Activated naive CD8-positive, alpha-beta T cell treated with anti-CD3 and anti-CD28 coated beads, Interleukin-2, amount 10 ng/mL, durations not matched to agents 7 days and 5 days (primary cell): Measurements from ENCODE around the gene SEPTIN5. TPM values are rescaled to one million over a fixed set of nuclear protein-coding genes. Genes with fewer than 3 reads are reported as not detected.
"Not testable (repeated sequence)": the region's sequence is repeated elsewhere in the genome, so short reads cannot be mapped to it uniquely, and the experiment has no call there.

ENCODE experiments used
- ATAC-seq: fragments of 150-1000 bp; cut with Tn5 transposase; one replicate; pipeline ENCODE4 v1.10.0; 2021; ENCODE audit warnings: low read depth, moderate library complexity
- POLR2A ChIA-PET: fragments of 350-600 bp; sonication (Branson Sonifier 250); formaldehyde crosslinking; loops from one replicate; lab custom pipeline; 2021; ENCODE audit warnings: antibody characterized with exemption; lab: Charles Lee
- DNase-seq: peaks from one replicate; pipeline ENCODE4 v3.0.0; 2021
- H3K27ac Mint-ChIP-seq: one replicate; pipeline ENCODE4 v1.8.0; 2022; ENCODE audit warnings: mild to moderate bottlenecking, mixed read lengths
- H3K27me3 Mint-ChIP-seq: one replicate; pipeline ENCODE4 v1.8.0; 2022; ENCODE audit warnings: mild to moderate bottlenecking, moderate library complexity, mixed read lengths
- H3K36me3 Mint-ChIP-seq: one replicate; pipeline ENCODE4 v1.8.0; 2021; ENCODE audit warnings: mild to moderate bottlenecking, mixed read lengths
- H3K4me1 Mint-ChIP-seq: one replicate; pipeline ENCODE4 v1.8.0; 2021; ENCODE audit warnings: mixed read lengths
- H3K4me3 Mint-ChIP-seq: one replicate; pipeline ENCODE4 v1.8.0; 2022; ENCODE audit warnings: mild to moderate bottlenecking, moderate library complexity, mixed read lengths
- H3K9me3 Mint-ChIP-seq: one replicate; pipeline ENCODE4 v1.8.0; 2021; ENCODE audit warnings: mixed read lengths
- total RNA-seq, 2 experiments: library from RNA; stranded (reverse); gene quantifications; one replicate each; pipeline ENCODE4 v1.2.3, GENCODE V29; 2021

SEPTIN5 gene
- total RNA-seq, 2 experiments from 2014 or later: not detected

DNA sequence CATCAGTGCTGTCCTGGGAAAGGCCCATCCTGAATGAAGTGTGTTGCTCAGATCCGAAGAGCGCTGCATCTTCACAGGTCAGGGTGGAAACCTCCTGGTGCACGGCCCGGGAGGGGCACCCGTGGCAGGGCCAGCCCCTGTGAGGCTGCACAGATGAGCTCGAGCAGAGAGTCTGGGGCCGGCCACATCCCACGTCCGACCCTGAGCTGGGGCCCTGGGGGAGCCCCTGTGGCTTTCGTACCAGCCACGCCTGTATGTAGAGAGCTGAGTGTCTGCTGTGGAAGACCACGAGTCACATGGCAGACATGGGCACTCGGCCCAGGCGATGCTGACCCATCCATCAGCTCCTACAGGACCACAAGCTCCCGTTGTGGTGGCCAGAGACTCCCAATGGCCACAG lies 24.9 kb upstream of the SEPTIN5 start:
- Mint-ChIP-seq H3K4me3 (no peak overlapping the region), H3K27ac (no peak overlapping the region), H3K9me3 (no peaks in the 10 kb centered on the region), H3K27me3 (peaks cover 6% of the 10 kb centered on the region), H3K4me1 (no peaks in the 10 kb centered on the region), H3K36me3 (no peaks in the 10 kb centered on the region)
- ATAC-seq (no peak), DNase-seq (no peak)
- POLR2A ChIA-PET: no interaction called here

GRCh38 chr22:19691007-19691720 lies 23.1 kb upstream of the SEPTIN5 start:
- ATAC-seq (no peak), DNase-seq (no peak)
- H3K27me3 Mint-ChIP-seq: peaks cover 4% of the 10 kb centered on the region
- H3K36me3 Mint-ChIP-seq: no peaks in the 10 kb centered on the region
- H3K4me3 Mint-ChIP-seq: no peak overlapping the region
- no peaks in the 10 kb centered on the region for H3K4me1 Mint-ChIP-seq
- H3K9me3 Mint-ChIP-seq: no peaks in the 10 kb centered on the region
- no peak overlapping the region for H3K27ac Mint-ChIP-seq
- POLR2A ChIA-PET: no interaction called here

DNA sequence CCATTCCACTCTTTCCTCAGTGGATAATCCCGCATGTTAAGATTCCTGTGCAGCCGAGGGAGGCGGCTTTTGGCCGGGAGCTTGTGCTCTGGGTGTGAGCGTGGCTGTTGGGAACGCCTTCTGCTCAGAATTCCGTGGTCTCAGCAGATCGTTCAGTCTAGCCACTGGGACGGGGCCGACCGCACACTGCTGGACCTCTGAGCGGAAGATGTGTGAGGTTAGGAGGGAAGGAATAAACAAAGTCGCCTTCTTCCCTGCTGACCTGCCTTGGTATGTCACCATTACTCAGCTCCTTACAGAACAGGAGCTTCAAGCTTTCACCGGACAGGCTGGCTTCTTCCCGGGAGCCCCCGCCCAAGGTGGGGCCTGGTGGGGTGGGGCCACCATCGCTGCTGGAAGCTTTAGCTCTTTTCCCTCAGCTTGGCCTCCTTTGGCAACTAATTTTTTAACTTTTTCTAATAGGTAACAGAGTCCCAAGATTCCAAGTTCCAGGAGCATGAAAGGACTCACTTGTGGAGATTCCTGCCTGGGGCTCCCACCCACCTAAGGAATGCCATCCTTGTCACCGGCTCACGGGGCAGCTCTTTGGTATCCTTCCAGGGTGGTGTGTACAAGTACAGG lies 22.5 kb upstream of the SEPTIN5 start:
- Mint-ChIP-seq H3K27ac (no peak overlapping the region), H3K4me3 (no peak overlapping the region), H3K4me1 (no peaks in the 10 kb centered on the region), H3K9me3 (no peaks in the 10 kb centered on the region), H3K27me3 (peaks cover 3% of the 10 kb centered on the region), H3K36me3 (no peaks in the 10 kb centered on the region)
- no peak for DNase-seq
- POLR2A ChIA-PET: no interaction called here
- ATAC-seq: no peak

- peaks cover 4% of the 10 kb centered on the region for H3K27me3 Mint-ChIP-seq
- H3K4me3 Mint-ChIP-seq: no peak overlapping the region
- H3K36me3 Mint-ChIP-seq: no peaks in the 10 kb centered on the region
- no peaks in the 10 kb centered on the region for H3K9me3 Mint-ChIP-seq
- no peak for ATAC-seq
- no peak for DNase-seq
- no peak overlapping the region for H3K27ac Mint-ChIP-seq
- H3K4me1 Mint-ChIP-seq: no peaks in the 10 kb centered on the region
- POLR2A ChIA-PET: no interaction called here
Observed at GRCh38 chr22:19693581-19693980, 20.7 kb upstream of the SEPTIN5 start.

DNA sequence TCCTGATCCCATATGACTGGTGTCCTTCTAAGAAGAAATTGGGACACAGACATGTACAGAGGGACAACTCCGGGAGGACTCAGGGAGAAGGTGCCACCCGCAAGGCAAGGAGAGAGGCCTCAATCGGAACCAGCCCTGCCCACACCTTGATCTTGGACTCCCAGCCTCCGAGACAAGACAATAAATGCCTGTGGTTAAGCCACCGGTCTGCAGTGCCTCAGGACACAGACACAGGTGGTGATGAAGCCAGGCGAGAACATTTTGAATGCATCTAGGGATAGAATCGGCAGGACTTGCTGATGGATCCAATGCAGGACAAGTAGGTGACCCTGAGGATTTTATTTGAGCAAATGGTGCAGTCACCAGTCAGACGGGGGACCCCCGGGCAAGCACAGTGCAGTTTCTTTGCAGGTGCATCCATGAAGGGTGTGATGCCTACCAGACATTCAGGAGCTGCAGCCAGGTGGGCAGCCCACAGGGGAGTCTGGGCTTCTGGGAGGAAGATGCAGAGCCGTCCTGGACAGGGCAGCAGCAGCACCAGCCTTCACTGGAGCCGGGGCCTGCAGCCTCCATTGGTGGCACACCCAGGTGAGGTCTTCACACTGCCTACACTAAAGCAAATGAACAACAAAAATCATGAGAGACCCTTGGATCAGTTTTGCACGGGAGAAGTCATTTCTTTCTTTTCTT lies 20.2 kb upstream of the SEPTIN5 start:
- peaks cover 4% of the 10 kb centered on the region for H3K27me3 Mint-ChIP-seq
- POLR2A ChIA-PET: no interaction called here
- no peaks in the 10 kb centered on the region for H3K4me1 Mint-ChIP-seq
- H3K9me3 Mint-ChIP-seq: no peaks in the 10 kb centered on the region
- DNase-seq (no peak), ATAC-seq (no peak)
- H3K4me3 Mint-ChIP-seq: no peak overlapping the region
- no peak overlapping the region for H3K27ac Mint-ChIP-seq
- no peaks in the 10 kb centered on the region for H3K36me3 Mint-ChIP-seq

DNA sequence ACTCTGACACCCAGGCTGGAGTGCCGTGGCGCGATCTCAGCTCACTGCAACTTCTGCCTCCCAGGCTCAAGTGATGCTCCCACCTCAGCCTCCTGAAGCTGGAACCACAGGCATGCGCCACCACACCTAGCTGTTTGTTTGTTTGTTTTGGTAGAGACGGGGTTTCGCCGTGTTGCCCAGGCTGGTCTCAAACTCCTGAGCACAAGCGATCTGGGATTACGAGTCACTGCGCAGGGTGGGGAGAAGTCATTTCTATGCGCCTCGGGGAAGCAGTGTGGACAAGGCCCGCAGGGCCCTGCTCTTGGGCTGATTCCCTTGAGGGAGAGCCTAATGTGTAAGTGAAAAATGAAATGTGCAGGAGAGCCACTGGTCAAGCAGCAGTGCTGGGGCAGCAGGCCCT lies 19.6 kb upstream of the SEPTIN5 start:
- H3K4me3 Mint-ChIP-seq: no peak overlapping the region
- ATAC-seq (no peak), DNase-seq (no peak)
- no peaks in the 10 kb centered on the region for H3K9me3 Mint-ChIP-seq
- H3K36me3 Mint-ChIP-seq: no peaks in the 10 kb centered on the region
- no peaks in the 10 kb centered on the region for H3K4me1 Mint-ChIP-seq
- peaks cover 4% of the 10 kb centered on the region for H3K27me3 Mint-ChIP-seq
- no peak overlapping the region for H3K27ac Mint-ChIP-seq
- POLR2A ChIA-PET: no interaction called here

GRCh38 chr22:19696504-19697276 lies 17.6 kb upstream of the SEPTIN5 start:
- DNase-seq (no peak), ATAC-seq (no peak)
- Mint-ChIP-seq H3K4me1 (no peaks in the 10 kb centered on the region), H3K4me3 (no peak overlapping the region), H3K27ac (no peak overlapping the region), H3K9me3 (no peaks in the 10 kb centered on the region), H3K27me3 (peaks cover 10% of the 10 kb centered on the region), H3K36me3 (no peaks in the 10 kb centered on the region)
- POLR2A ChIA-PET: no interaction called here

DNA sequence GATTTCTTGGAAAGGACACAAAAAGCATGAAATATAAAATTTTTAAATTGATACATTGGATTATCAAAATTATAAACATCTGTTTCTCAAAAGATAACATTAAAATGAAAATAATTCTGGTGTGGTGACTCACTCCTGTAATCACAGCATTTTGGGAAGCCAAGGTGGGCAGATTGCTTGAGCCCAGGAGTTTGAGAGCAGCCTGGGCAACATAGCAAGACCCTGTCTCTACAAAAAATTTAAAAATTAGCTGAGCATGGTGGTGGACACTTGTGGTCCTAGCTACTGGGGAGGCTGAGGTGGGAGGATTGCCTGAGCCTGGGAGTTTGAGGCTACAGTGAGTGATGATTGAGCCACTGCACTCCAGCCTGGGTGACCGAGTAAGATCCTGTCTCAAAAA lies 16.4 kb upstream of the SEPTIN5 start:
- H3K4me1 Mint-ChIP-seq, ATAC-seq, H3K27me3 Mint-ChIP-seq, H3K36me3 Mint-ChIP-seq, POLR2A ChIA-PET, H3K9me3 Mint-ChIP-seq, H3K4me3 Mint-ChIP-seq, H3K27ac Mint-ChIP-seq, DNase-seq: not testable (repeated sequence)

- POLR2A ChIA-PET: no interaction called here
- no peak overlapping the region for H3K4me3 Mint-ChIP-seq
- no peak for ATAC-seq
- no peaks in the 10 kb centered on the region for H3K9me3 Mint-ChIP-seq
- no peak for DNase-seq
- H3K27me3 Mint-ChIP-seq: peaks cover 10% of the 10 kb centered on the region
- H3K4me1 Mint-ChIP-seq: no peaks in the 10 kb centered on the region
- no peaks in the 10 kb centered on the region for H3K36me3 Mint-ChIP-seq
- no peak overlapping the region for H3K27ac Mint-ChIP-seq
Observed at GRCh38 chr22:19700790-19701419, 13.4 kb upstream of the SEPTIN5 start.

DNA sequence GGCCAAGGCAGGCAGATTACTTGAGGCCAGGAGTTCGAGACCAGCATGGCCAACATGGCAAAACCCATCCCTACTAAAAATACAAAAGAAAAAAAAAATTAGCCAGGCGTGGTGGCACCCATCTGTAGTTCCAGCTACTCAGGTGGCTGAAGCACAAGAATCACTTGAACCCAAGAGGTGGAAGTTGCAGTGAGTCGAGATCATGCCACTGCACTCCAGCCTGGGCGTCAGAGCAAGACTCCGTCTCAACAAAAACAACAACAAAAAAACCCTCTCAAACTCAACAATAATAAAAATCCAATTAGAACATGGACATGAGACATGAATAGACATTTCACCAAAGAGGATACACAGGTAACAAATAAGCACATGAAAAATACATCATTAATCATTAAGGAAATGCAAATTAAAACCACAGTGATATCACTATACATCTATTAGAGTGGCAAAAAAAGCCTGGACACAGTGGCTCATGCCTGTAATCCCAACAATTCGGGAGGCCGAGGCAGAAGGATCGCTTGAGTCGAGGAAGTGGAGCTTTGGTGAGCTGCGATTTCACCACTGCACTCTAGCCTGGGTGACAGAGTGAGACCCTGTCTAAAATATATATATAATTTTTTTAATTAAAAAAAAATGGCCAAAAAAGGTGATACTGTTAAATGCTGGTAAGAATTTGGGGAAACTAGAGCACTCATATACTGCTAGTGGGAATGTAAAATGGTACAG lies 12.7 kb upstream of the SEPTIN5 start:
- Mint-ChIP-seq H3K36me3 (no peaks in the 10 kb centered on the region), H3K4me3 (no peak overlapping the region), H3K9me3 (no peaks in the 10 kb centered on the region), H3K27me3 (peaks cover 10% of the 10 kb centered on the region), H3K27ac (no peak overlapping the region), H3K4me1 (no peaks in the 10 kb centered on the region)
- POLR2A ChIA-PET: no interaction called here
- DNase-seq: no peak
- ATAC-seq: no peak

DNA sequence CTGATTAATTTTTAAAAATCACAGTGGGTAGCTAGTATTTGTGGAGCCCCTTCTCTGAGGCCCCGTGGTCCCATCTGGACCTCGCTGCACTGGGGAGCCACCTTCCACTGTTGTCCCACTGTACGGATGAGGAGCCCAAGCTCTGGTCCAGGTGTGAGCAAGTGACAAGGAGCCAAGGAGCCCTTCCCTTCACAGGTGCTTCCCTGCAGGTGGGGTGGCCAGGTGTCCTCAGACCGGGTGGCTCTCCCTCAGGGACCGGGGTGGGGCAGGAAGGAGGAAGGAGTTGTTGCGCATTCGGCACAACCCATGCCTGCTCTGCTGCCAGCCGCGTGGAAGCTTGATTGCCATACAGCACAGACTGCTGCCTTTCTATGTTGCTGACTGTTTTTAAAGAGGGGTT lies 10.4 kb upstream of the SEPTIN5 start:
- ATAC-seq (no peak), DNase-seq (no peak)
- no peaks in the 10 kb centered on the region for H3K9me3 Mint-ChIP-seq
- POLR2A ChIA-PET: no interaction called here
- no peaks in the 10 kb centered on the region for H3K4me1 Mint-ChIP-seq
- no peak overlapping the region for H3K4me3 Mint-ChIP-seq
- no peaks in the 10 kb centered on the region for H3K36me3 Mint-ChIP-seq
- no peak overlapping the region for H3K27ac Mint-ChIP-seq
- peaks cover 7% of the 10 kb centered on the region for H3K27me3 Mint-ChIP-seq

- Mint-ChIP-seq H3K36me3 (no peaks in the 10 kb centered on the region), H3K4me3 (no peak overlapping the region), H3K4me1 (no peaks in the 10 kb centered on the region), H3K9me3 (no peaks in the 10 kb centered on the region), H3K27ac (no peak overlapping the region), H3K27me3 (peaks cover 7% of the 10 kb centered on the region)
- POLR2A ChIA-PET: no interaction called here
- no peak for DNase-seq
- ATAC-seq: no peak
Observed at GRCh38 chr22:19704355-19705015, 9.8 kb upstream of the SEPTIN5 start.
